ENCODE results near the gene PRMT5. TPM values are rescaled to one million over a fixed set of nuclear protein-coding genes. Genes with fewer than 3 reads are reported as not detected.
A peak's percentile ranks its signal among the peaks of the same experiment; 100 is the strongest.

Gene PRMT5
- total and polyA plus RNA-seq, 10 donors: 18.6 to 44.7 (median 35.9) TPM

GRCh38 chr14:22929961-22930364, 787 bp upstream of the PRMT5 start:
- Histone ChIP-seq H3K9me3 (no peaks in the 10 kb centered on the region), H3K4me3 (peak overlapping the region; percentile 69 to 99 (median 80)), H3K4me1 (peaks cover 12 to 46% (median 26%) of the 10 kb centered on the region in 6 donors), H3K36me3 (peaks cover 0 to 24% (median 16%) of the 10 kb centered on the region in 6 donors), H3K27ac (peak overlapping the region; percentile 81 to 92 (median 88)), H3K27me3 (replicated peaks in 1 of 7) (no peaks in the 10 kb centered on the region)
- WGBS, 5 donors: 0 to 3% (median 2%) methylated on average over 2 of the region's 2 CpGs
- no peak for DNase-seq
- intact Hi-C loops (cut with DNase I; ENCODE audit: low total_unique reads): no loop called here
- TF ChIP-seq POLR2A (IDR thresholded peaks at IDR 0.05): no peak
- no peak for TF ChIP-seq POLR2AphosphoS5 (IDR thresholded peaks at IDR 0.05)
- no peak for TF ChIP-seq CTCF (IDR thresholded peaks at IDR 0.05 in 8 of 11, conservative IDR thresholded peaks at IDR 0.05 in 3 of 11)

- Histone ChIP-seq H3K36me3 (peaks cover 0 to 35% (median 31%) of the 10 kb centered on the region in 6 donors), H3K4me1 (peaks cover 12 to 46% (median 26%) of the 10 kb centered on the region in 6 donors), H3K4me3 (peak overlapping the region; percentile 69 to 99 (median 80)), H3K9me3 (no peaks in the 10 kb centered on the region), H3K27ac (peak overlapping the region; percentile 81 to 92 (median 88)), H3K27me3 (replicated peaks in 1 of 7) (no peaks in the 10 kb centered on the region)
- no peak for DNase-seq
- TF ChIP-seq CTCF (IDR thresholded peaks at IDR 0.05 in 8 of 11, conservative IDR thresholded peaks at IDR 0.05 in 3 of 11) (no peak), POLR2A (IDR thresholded peaks at IDR 0.05) (no peak), POLR2AphosphoS5 (IDR thresholded peaks at IDR 0.05) (no peak)
- 5 to 9% (median 8%) methylated on average over 12 of the region's 12 CpGs for WGBS, 5 donors
- intact Hi-C loops (cut with DNase I; ENCODE audit: low total_unique reads): no loop called here
These were observed 706 bp downstream of the PRMT5 start for GRCh38 chr14:22928237-22929103.

GRCh38 chr14:22926316-22926715, 2.9 kb downstream of the PRMT5 start:
- H3K4me1 ChIP-seq: peaks cover 12 to 46% (median 26%) of the 10 kb centered on the region in 6 donors
- 81 to 94% (median 88%) methylated on average over 4 of the region's 4 CpGs for WGBS, 5 donors

More at GRCh38 chr14:22926316-22926715, 2.9 kb downstream of the PRMT5 start:
- Histone ChIP-seq H3K27ac (no peak overlapping the region), H3K27me3 (replicated peaks in 1 of 7) (no peaks in the 10 kb centered on the region), H3K9me3 (no peaks in the 10 kb centered on the region), H3K36me3 (peaks cover 0 to 57% (median 51%) of the 10 kb centered on the region in 6 donors), H3K4me3 (no peak overlapping the region)
- TF ChIP-seq POLR2A (IDR thresholded peaks at IDR 0.05) (no peak), POLR2AphosphoS5 (IDR thresholded peaks at IDR 0.05) (no peak), CTCF (IDR thresholded peaks at IDR 0.05 in 8 of 11, conservative IDR thresholded peaks at IDR 0.05 in 3 of 11) (no peak)
- intact Hi-C loops (cut with DNase I; ENCODE audit: low total_unique reads): no loop called here
- DNase-seq: no peak

Measured in spleen (tissue), 11 donors.